Measurements from ENCODE around the gene RTP2.

GRCh38 chr3:187742351-187743171 lies 40.2 kb upstream of the RTP2 start:
- no peak for TF ChIP-seq MAX (IDR thresholded peaks at IDR 0.05)
- TF ChIP-seq EGR1 (IDR thresholded peaks at IDR 0.05) = no peak
- TF ChIP-seq TEAD4 (IDR thresholded peaks at IDR 0.05) = no peak
- no peak for TF ChIP-seq CREB1 (IDR thresholded peaks at IDR 0.05; ENCODE audit: low read depth)
- TF ChIP-seq ZBTB7A (IDR thresholded peaks at IDR 0.05; ENCODE audit: low read depth) = no peak
- no peak for TF ChIP-seq CEBPB (IDR thresholded peaks at IDR 0.05)
- no peak for TF ChIP-seq NFIC (IDR thresholded peaks at IDR 0.05)
- TF ChIP-seq RAD21 (IDR thresholded peaks at IDR 0.05; ENCODE audit: low read depth) = no peak
- TF ChIP-seq TAF1 (IDR thresholded peaks at IDR 0.05; ENCODE audit: low read depth) = no peak
- TF ChIP-seq EP300 (IDR thresholded peaks at IDR 0.05; ENCODE audit: borderline replicate concordance) = no peak

All from Ishikawa (cell line).